Activated T-helper 17 cell treated with anti-CD3 and anti-CD28 coated beads, Interleukin-2, amount 50 U/mL, for 72 hours (primary cell): ENCODE data around the gene BOLA2. TPM values are rescaled to one million over a fixed set of nuclear protein-coding genes. Genes with fewer than 3 reads are reported as not detected.
"Not testable (repeated sequence)": the region's sequence is repeated elsewhere in the genome, so short reads cannot be mapped to it uniquely, and the experiment has no call there.

Experiments
- ATAC-seq: fragments of 150-1000 bp; cut with Tn5 transposase; replicated peaks from 2 replicates; pipeline ENCODE4 v1.10.0; 2021; ENCODE audit warnings: mild to moderate bottlenecking, moderate library complexity
- H3K27ac Mint-ChIP-seq: one replicate; pipeline ENCODE4 v1.8.0; 2022; ENCODE audit warnings: mixed read lengths
- H3K27me3 Mint-ChIP-seq: one replicate; pipeline ENCODE4 v1.8.0; 2022; ENCODE audit warnings: mixed read lengths
- H3K36me3 Mint-ChIP-seq: one replicate; pipeline ENCODE4 v1.8.0; 2022; ENCODE audit warnings: low read depth, mild to moderate bottlenecking, mixed read lengths
- H3K4me1 Mint-ChIP-seq: one replicate; pipeline ENCODE4 v1.8.0; 2022; ENCODE audit warnings: mixed read lengths
- H3K4me3 Mint-ChIP-seq: one replicate; pipeline ENCODE4 v1.8.0; 2022; ENCODE audit warnings: mild to moderate bottlenecking, mixed read lengths
- H3K9me3 Mint-ChIP-seq: one replicate; pipeline ENCODE4 v1.8.0; 2022; ENCODE audit warnings: mixed read lengths
- total RNA-seq, 2 donors: library from RNA; stranded (reverse); gene quantifications; one replicate each; pipeline ENCODE4 v1.2.3, GENCODE V29; 2022

BOLA2 gene
- total RNA-seq, 2 donors from 2014 or later = 19.8 to 25.1 TPM

GRCh38 chr16:29405249-29405648 is 48.9 kb downstream of the BOLA2 start:
- not testable (repeated sequence) for ATAC-seq, H3K36me3 Mint-ChIP-seq, H3K27ac Mint-ChIP-seq, H3K9me3 Mint-ChIP-seq, H3K27me3 Mint-ChIP-seq, H3K4me3 Mint-ChIP-seq, H3K4me1 Mint-ChIP-seq

Other genes starting within 250 kb of the BOLA2 start
- 1 to 10 TPM; 2.1 to 3.9 TPM for gene NPIPB11, start 47.6 kb downstream of the BOLA2 start, total RNA-seq
- gene SLX1B, start 182 bp upstream of the BOLA2 start, total RNA-seq = 100 to 1,000 TPM in 1 of 2 donors, 10 to 100 TPM in 1; 85.2 to 110 TPM
- 1 to 10 TPM; 2.1 to 3.8 TPM for gene SULT1A4, start 5.6 kb upstream of the BOLA2 start, total RNA-seq
- gene NPIPB12, start 52.1 kb upstream of the BOLA2 start, total RNA-seq = 100 to 1,000 TPM; 101 to 105 TPM
- 100 to 1,000 TPM; 137 to 173 TPM for gene SPN, start 208.9 kb upstream of the BOLA2 start, total RNA-seq
- gene QPRT, start 224.8 kb upstream of the BOLA2 start, total RNA-seq = 1 to 10 TPM; 3.2 to 4.3 TPM